Hepatocyte (in vitro differentiated cells): Measurements from ENCODE around the gene IRF2BPL. TPM values are rescaled to one million over a fixed set of nuclear protein-coding genes. Genes with fewer than 3 reads are reported as not detected.
A peak's percentile ranks its signal among the peaks of the same experiment; 100 is the strongest.
"Not testable (repeated sequence)": the region's sequence is repeated elsewhere in the genome, so short reads cannot be mapped to it uniquely, and the experiment has no call there.

ENCODE experiments used
- DNase-seq: peaks from one replicate; pipeline ENCODE4 v3.0.0-alpha.2; 2016; ENCODE audit warnings: low spot score
- H2AFZ ChIP-seq: fragments of 200-600 bp; sonication (generic); 2 replicates; pipeline ENCODE4 v1.6.0; 2016; ENCODE audit warnings: antibody characterized with exemption, mild to moderate bottlenecking
- H3K27ac ChIP-seq: fragments of 200-600 bp; sonication (generic); 2 replicates; pipeline ENCODE4 v1.5.1; 2016; ENCODE audit warnings: mild to moderate bottlenecking
- H3K27me3 ChIP-seq: fragments of 200-600 bp; sonication (generic); 2 replicates; pipeline ENCODE4 v1.6.1; 2016
- H3K36me3 ChIP-seq: fragments of 200-600 bp; sonication (generic); replicated peaks from 2 replicates; pipeline ENCODE4 v1.5.1; 2016; ENCODE audit warnings: low read depth; ENCODE audit not compliant: insufficient read depth
- H3K4me1 ChIP-seq: fragments of 200-600 bp; sonication (generic); 2 replicates; pipeline ENCODE4 v1.5.1; 2016; ENCODE audit warnings: mild to moderate bottlenecking, moderate library complexity; ENCODE audit not compliant: insufficient read depth
- H3K4me2 ChIP-seq: fragments of 200-600 bp; sonication (generic); 2 replicates; pipeline ENCODE4 v1.6.0; 2016
- H3K4me3 ChIP-seq: fragments of 200-600 bp; sonication (generic); 2 replicates; pipeline ENCODE4 v1.5.1; 2016; ENCODE audit warnings: mild to moderate bottlenecking
- H3K79me2 ChIP-seq: fragments of 200-600 bp; sonication (generic); 2 replicates; pipeline ENCODE4 v1.6.0; 2017; ENCODE audit warnings: mild to moderate bottlenecking
- H3K9me2 ChIP-seq: fragments of 200-600 bp; sonication (generic); replicated peaks from 2 replicates; pipeline ENCODE4 v1.6.0; 2017; ENCODE audit warnings: mild to moderate bottlenecking; ENCODE audit not compliant: insufficient read depth
- H3K9me3 ChIP-seq: fragments of 200-600 bp; sonication (generic); 2 replicates; pipeline ENCODE4 v1.5.1; 2016; ENCODE audit warnings: low read depth, mild to moderate bottlenecking
- H4K20me1 ChIP-seq: fragments of 200-600 bp; sonication (generic); 2 replicates; pipeline ENCODE4 v1.6.0; 2016; ENCODE audit warnings: mild to moderate bottlenecking; ENCODE audit not compliant: insufficient read depth, poor library complexity, severe bottlenecking
- CTCF ChIP-seq: fragments of 200-600 bp; sonication (generic); IDR thresholded peaks from 2 replicates; pipeline ENCODE4 v1.5.1; 2016; ENCODE audit warnings: antibody characterized with exemption, mild to moderate bottlenecking; ENCODE audit not compliant: poor library complexity
- EZH2 ChIP-seq: fragments of 200-600 bp; sonication (generic); IDR thresholded peaks from 2 replicates; pipeline ENCODE4 v1.6.1; 2016; ENCODE audit warnings: antibody characterized with exemption, mild to moderate bottlenecking, borderline replicate concordance
- EZH2phosphoT487 ChIP-seq: fragments of 200-600 bp; sonication (generic); IDR thresholded peaks from one replicate; pipeline ENCODE4 v1.6.1; 2018; ENCODE audit warnings: antibody characterized with exemption, mild to moderate bottlenecking, low read depth, moderate library complexity; ENCODE audit not compliant: unreplicated experiment, severe bottlenecking
- WGBS: methylation state at CpG from one replicate; pipeline ENCODE4 v1.1.6; 2016; ENCODE audit warnings: low lambda C conversion rate; ENCODE audit errors: missing lambda C conversion rate; 5-methylcytosine and 5-hydroxymethylcytosine counted together
- polyA plus RNA-seq: library from polyadenylated mRNA; unstranded; fragments of >200 nt; fragmentation: Nextera tagmentation; extraction: Ambion mirVana; gene quantifications from 2 replicates; pipeline ENCODE4 v1.2.1, GENCODE V29; 2016
- total RNA-seq: library from RNA; depleted of rRNA; stranded (reverse); fragments of >200 nt; gene quantifications from 2 replicates; pipeline ENCODE4 v1.2.3, GENCODE V29; 2014

The IRF2BPL gene
- total and polyA plus RNA-seq, 2 experiments from 2014 or later: 34.5 to 52.1 TPM

- no peaks in the 10 kb centered on the region for H3K9me2 ChIP-seq
- H3K36me3 ChIP-seq: no peaks in the 10 kb centered on the region
- H3K9me3 ChIP-seq: no peaks in the 10 kb centered on the region
- peaks cover 25% of the 10 kb centered on the region for H4K20me1 ChIP-seq
- H3K4me2 ChIP-seq: peak overlapping the region; percentile 93
- WGBS: 70% methylated on average over 9 of the region's 9 CpGs
- peaks cover 33% of the 10 kb centered on the region for H3K4me1 ChIP-seq
- peak; percentile 17 for DNase-seq
- TF ChIP-seq EZH2phosphoT487 (no peak), EZH2 (no peak), CTCF (no peak)
- H2AFZ ChIP-seq: no peak overlapping the region
- H3K79me2 ChIP-seq: peaks cover 46% of the 10 kb centered on the region
- H3K4me3 ChIP-seq: no peak overlapping the region
- H3K27me3 ChIP-seq: no peaks in the 10 kb centered on the region
- peak overlapping the region; percentile 100 for H3K27ac ChIP-seq
These were observed 6.2 kb downstream of the IRF2BPL start for GRCh38 chr14:77022236-77022852.

- not testable (repeated sequence) for H3K36me3 ChIP-seq, DNase-seq, H3K9me3 ChIP-seq, H3K27me3 ChIP-seq, H2AFZ ChIP-seq, H3K4me2 ChIP-seq, H3K9me2 ChIP-seq, H3K4me3 ChIP-seq
- WGBS: 97% methylated on average over 11 of the region's 11 CpGs
- Histone ChIP-seq H3K27ac (peak overlapping the region; percentile 100), H4K20me1 (peaks cover 20% of the 10 kb centered on the region), H3K79me2 (peaks cover 37% of the 10 kb centered on the region), H3K4me1 (peaks cover 33% of the 10 kb centered on the region)
These were observed 7.1 kb downstream of the IRF2BPL start for GRCh38 chr14:77021424-77021823.

- H3K9me2 ChIP-seq: no peaks in the 10 kb centered on the region
- H3K4me3 ChIP-seq: no peak overlapping the region
- DNase-seq: no peak
- H3K4me1 ChIP-seq: peaks cover 28% of the 10 kb centered on the region
- no peak overlapping the region for H2AFZ ChIP-seq
- H3K27ac ChIP-seq: no peak overlapping the region
- H3K79me2 ChIP-seq: peaks cover 10% of the 10 kb centered on the region
- WGBS: 97% methylated on average over 3 of the region's 3 CpGs
- H3K36me3 ChIP-seq: no peaks in the 10 kb centered on the region
- no peaks in the 10 kb centered on the region for H3K27me3 ChIP-seq
- no peaks in the 10 kb centered on the region for H4K20me1 ChIP-seq
- no peak overlapping the region for H3K4me2 ChIP-seq
- TF ChIP-seq EZH2phosphoT487: no peak
- no peak for TF ChIP-seq EZH2
- no peak for TF ChIP-seq CTCF
- H3K9me3 ChIP-seq: no peaks in the 10 kb centered on the region
These were observed 9.7 kb downstream of the IRF2BPL start for GRCh38 chr14:77018785-77019184.

- Histone ChIP-seq H3K27ac (no peak overlapping the region), H3K79me2 (peaks cover 8% of the 10 kb centered on the region), H3K4me1 (peaks cover 20% of the 10 kb centered on the region), H3K9me3 (no peaks in the 10 kb centered on the region), H2AFZ (no peak overlapping the region), H4K20me1 (no peaks in the 10 kb centered on the region), H3K9me2 (no peaks in the 10 kb centered on the region), H3K36me3 (no peaks in the 10 kb centered on the region), H3K4me2 (no peak overlapping the region), H3K27me3 (no peaks in the 10 kb centered on the region), H3K4me3 (no peak overlapping the region)
- TF ChIP-seq CTCF (no peak), EZH2phosphoT487 (no peak), EZH2 (no peak)
- WGBS: 90% methylated on average over 2 of the region's 2 CpGs
- no peak for DNase-seq
These were observed 10.8 kb downstream of the IRF2BPL start for GRCh38 chr14:77017666-77018065.
